ENCODE results near the gene TMEM175. TPM values are rescaled to one million over a fixed set of nuclear protein-coding genes. Genes with fewer than 3 reads are reported as not detected.

The TMEM175 gene
- total RNA-seq, 1 donor from 2014 or later: 42.4 TPM

- no peak overlapping the region for H3K4me3 ChIP-seq
- intact Hi-C loops (cut with DNase I): no loop called here
- no peaks in the 10 kb centered on the region for H3K27me3 ChIP-seq
- DNase-seq: no peak
- H3K9me3 ChIP-seq: no peaks in the 10 kb centered on the region
- H3K36me3 ChIP-seq: peaks cover 32% of the 10 kb centered on the region
- H3K4me1 ChIP-seq: peaks cover under 1% of the 10 kb centered on the region
- H3K27ac ChIP-seq: no peak overlapping the region
- no peak for TF ChIP-seq CTCF (IDR thresholded peaks at IDR 0.05)
- ATAC-seq: no peak
Observed at GRCh38 chr4:966266-967112, 34.2 kb downstream of the TMEM175 start.

- Histone ChIP-seq H3K36me3 (peaks cover 23% of the 10 kb centered on the region), H3K4me1 (peaks cover 9% of the 10 kb centered on the region), H3K9me3 (no peaks in the 10 kb centered on the region), H3K4me3 (no peak overlapping the region), H3K27ac (no peak overlapping the region), H3K27me3 (no peaks in the 10 kb centered on the region)
- no peak for TF ChIP-seq CTCF (IDR thresholded peaks at IDR 0.05)
- intact Hi-C loops (cut with DNase I): no loop called here
- no peak for DNase-seq
- ATAC-seq: no peak
Observed at GRCh38 chr4:967113-968104, 35.1 kb downstream of the TMEM175 start.

GRCh38 chr4:968221-968620 is 36.0 kb downstream of the TMEM175 start:
- Histone ChIP-seq H3K4me3 (no peak overlapping the region), H3K27me3 (no peaks in the 10 kb centered on the region), H3K36me3 (peaks cover 16% of the 10 kb centered on the region), H3K4me1 (peaks cover 13% of the 10 kb centered on the region), H3K9me3 (no peaks in the 10 kb centered on the region), H3K27ac (no peak overlapping the region)
- intact Hi-C loops (cut with DNase I): no loop called here
- DNase-seq (no peak), ATAC-seq (no peak)
- no peak for TF ChIP-seq CTCF (IDR thresholded peaks at IDR 0.05)

- Histone ChIP-seq H3K9me3 (no peaks in the 10 kb centered on the region), H3K27ac (no peak overlapping the region), H3K36me3 (peaks cover 16% of the 10 kb centered on the region), H3K4me3 (no peak overlapping the region), H3K27me3 (no peaks in the 10 kb centered on the region), H3K4me1 (peaks cover 13% of the 10 kb centered on the region)
- ATAC-seq (no peak), DNase-seq (no peak)
- TF ChIP-seq CTCF (IDR thresholded peaks at IDR 0.05): no peak
- intact Hi-C loops (cut with DNase I): no loop called here
Observed at GRCh38 chr4:968621-969394, 36.5 kb downstream of the TMEM175 start.

- H3K4me3 ChIP-seq: no peak overlapping the region
Observed at GRCh38 chr4:970046-970745, 37.9 kb downstream of the TMEM175 start.

More at GRCh38 chr4:970046-970745, 37.9 kb downstream of the TMEM175 start:
- ATAC-seq (no peak), DNase-seq (no peak)
- Histone ChIP-seq H3K4me1 (peaks cover 13% of the 10 kb centered on the region), H3K36me3 (peaks cover 10% of the 10 kb centered on the region), H3K27ac (no peak overlapping the region), H3K27me3 (no peaks in the 10 kb centered on the region), H3K9me3 (no peaks in the 10 kb centered on the region)
- intact Hi-C loops (cut with DNase I): no loop called here
- TF ChIP-seq CTCF (IDR thresholded peaks at IDR 0.05): no peak

Data from upper lobe of right lung (tissue), 1 donor.